ENCODE data around the gene RFTN1. TPM values are rescaled to one million over a fixed set of nuclear protein-coding genes. Genes with fewer than 3 reads are reported as not detected.

The RFTN1 gene
- total and polyA plus RNA-seq, 2 experiments from 2014 or later = 3.3 to 7.2 TPM

- no peaks in the 10 kb centered on the region for H3K4me1 ChIP-seq (ENCODE audit: insufficient read depth)
- H2AFZ ChIP-seq = no peak overlapping the region
- no peak overlapping the region for H3K4me3 ChIP-seq
- no peaks in the 10 kb centered on the region for H3F3A ChIP-seq (replicated peaks; ENCODE audit: low read depth)
- H3K27me3 ChIP-seq (ENCODE audit: insufficient read depth) = no peaks in the 10 kb centered on the region
- Mint-ChIP-seq H3K4me1 (no peaks in the 10 kb centered on the region), H3K27ac (no peak overlapping the region), H3K27me3 (ENCODE audit: insufficient read depth, low read depth, poor library complexity) (peaks cover 2% of the 10 kb centered on the region), H3K9me3 (no peaks in the 10 kb centered on the region), H3K36me3 (ENCODE audit: low read depth) (peaks cover 12% of the 10 kb centered on the region), H3K4me3 (no peak overlapping the region)
- H3K36me3 ChIP-seq (ENCODE audit: insufficient read depth) = peaks cover 18% of the 10 kb centered on the region; the same call in 1 of the 2 replicates
- ATAC-seq (no peak), DNase-seq (ENCODE audit: low spot score) (no peak)
- H4K20me1 ChIP-seq (replicated peaks; ENCODE audit: insufficient read depth) = peaks cover 6% of the 10 kb centered on the region; the same call in 1 of the 2 replicates
- no peak overlapping the region for H3K27ac ChIP-seq (ENCODE audit: low read depth)
- no peaks in the 10 kb centered on the region for H3K79me2 ChIP-seq (replicated peaks; ENCODE audit: insufficient read depth)
- H3K4me2 ChIP-seq = no peak overlapping the region
- H3K9me2 ChIP-seq (ENCODE audit: insufficient read depth) = no peaks in the 10 kb centered on the region
- TF ChIP-seq CTCF (conservative IDR thresholded peaks at IDR 0.05; ENCODE audit: low read depth in 2 of 2) = no peak
- TF ChIP-seq NANOG (IDR thresholded peaks at IDR 0.05; ENCODE audit: borderline replicate concordance) = no peak
- no peak for TF ChIP-seq ZNF462 (CRISPR knock-in tag; IDR thresholded peaks at IDR 0.05)
- TF ChIP-seq EZH2phosphoT487 (IDR thresholded peaks at IDR 0.05; ENCODE audit: unreplicated experiment) = no peak
- TF ChIP-seq REST (IDR thresholded peaks at IDR 0.05; ENCODE audit: unreplicated experiment) = no peak
- TF ChIP-seq POLR2AphosphoS5 (IDR thresholded peaks at IDR 0.05; ENCODE audit: low read depth) = no peak
- TF ChIP-seq JUNB (IDR thresholded peaks at IDR 0.05; ENCODE audit: unreplicated experiment) = no peak
- TF ChIP-seq CREB1 (CRISPR knock-in tag; IDR thresholded peaks at IDR 0.05; ENCODE audit: low read depth) = no peak
- no peak for TF ChIP-seq STAT1 (IDR thresholded peaks at IDR 0.05; ENCODE audit: unreplicated experiment)
- no peak for TF ChIP-seq ZNF114 (CRISPR knock-in tag; IDR thresholded peaks at IDR 0.05)
- no peak for TF ChIP-seq ZNF331 (CRISPR knock-in tag; IDR thresholded peaks at IDR 0.05; ENCODE audit: low read depth)
- TF ChIP-seq EZH2 (IDR thresholded peaks at IDR 0.05; ENCODE audit: low read depth, unreplicated experiment) = no peak
- no peak for TF ChIP-seq ETS1 (IDR thresholded peaks at IDR 0.05)
Measured at GRCh38 chr3:16280671-16281070, 232.8 kb downstream of the RFTN1 start.

All from GM23338 (cell line).